ENCODE measurements around the gene ANAPC7.

ANAPC7 gene

GRCh38 chr12:110372056-110372425 is 31.5 kb downstream of the ANAPC7 start:
- no peak overlapping the region for H3K27ac ChIP-seq
- no peak for TF ChIP-seq CTCF (IDR thresholded peaks at IDR 0.05)
- TF ChIP-seq ZFX (IDR thresholded peaks at IDR 0.05; ENCODE audit: borderline replicate concordance) = no peak

GRCh38 chr12:110371408-110372055 is 32.0 kb downstream of the ANAPC7 start:
- TF ChIP-seq ZFX (IDR thresholded peaks at IDR 0.05; ENCODE audit: borderline replicate concordance) = no peak
- H3K27ac ChIP-seq = 0 out of 2 replicates have a peak overlapping the region, but pooled peaks have one; percentile 30

- TF ChIP-seq CTCF (IDR thresholded peaks at IDR 0.05) (no peak), ZFX (IDR thresholded peaks at IDR 0.05; ENCODE audit: borderline replicate concordance) (no peak)
- H3K27ac ChIP-seq = 0 out of 2 replicates have a peak overlapping the region, but pooled peaks have one; percentile 30
These were observed 32.7 kb downstream of the ANAPC7 start for GRCh38 chr12:110370732-110371231.

- 0 out of 2 replicates have a peak overlapping the region, but pooled peaks have one; percentile 5 for H3K27ac ChIP-seq
These were observed 33.5 kb downstream of the ANAPC7 start for GRCh38 chr12:110369992-110370391.

GRCh38 chr12:110367181-110367864 is 36.2 kb downstream of the ANAPC7 start:
- no peak overlapping the region for H3K27ac ChIP-seq
- TF ChIP-seq ZFX (IDR thresholded peaks at IDR 0.05; ENCODE audit: borderline replicate concordance) (no peak), CTCF (IDR thresholded peaks at IDR 0.05) (no peak)

More at GRCh38 chr12:110369992-110370391, 33.5 kb downstream of the ANAPC7 start:
- TF ChIP-seq CTCF (IDR thresholded peaks at IDR 0.05) (no peak), ZFX (IDR thresholded peaks at IDR 0.05; ENCODE audit: borderline replicate concordance) (no peak)

GRCh38 chr12:110366321-110367142 is 37.0 kb downstream of the ANAPC7 start:
- no peak for TF ChIP-seq ZFX (IDR thresholded peaks at IDR 0.05; ENCODE audit: borderline replicate concordance)
- no peak for TF ChIP-seq CTCF (IDR thresholded peaks at IDR 0.05)
- H3K27ac ChIP-seq = no peak overlapping the region

GRCh38 chr12:110365489-110366320 is 37.8 kb downstream of the ANAPC7 start:
- no peak overlapping the region for H3K27ac ChIP-seq
- TF ChIP-seq CTCF (IDR thresholded peaks at IDR 0.05) (no peak), ZFX (IDR thresholded peaks at IDR 0.05; ENCODE audit: borderline replicate concordance) (no peak)
